ENCODE data around the gene NPFFR2.
"Not testable (repeated sequence)": the region's sequence is repeated elsewhere in the genome, so short reads cannot be mapped to it uniquely, and the experiment has no call there.

GRCh38 chr4:72153634-72154033 lies 121.8 kb downstream of the NPFFR2 start:
- TF ChIP-seq, protein P1, sequence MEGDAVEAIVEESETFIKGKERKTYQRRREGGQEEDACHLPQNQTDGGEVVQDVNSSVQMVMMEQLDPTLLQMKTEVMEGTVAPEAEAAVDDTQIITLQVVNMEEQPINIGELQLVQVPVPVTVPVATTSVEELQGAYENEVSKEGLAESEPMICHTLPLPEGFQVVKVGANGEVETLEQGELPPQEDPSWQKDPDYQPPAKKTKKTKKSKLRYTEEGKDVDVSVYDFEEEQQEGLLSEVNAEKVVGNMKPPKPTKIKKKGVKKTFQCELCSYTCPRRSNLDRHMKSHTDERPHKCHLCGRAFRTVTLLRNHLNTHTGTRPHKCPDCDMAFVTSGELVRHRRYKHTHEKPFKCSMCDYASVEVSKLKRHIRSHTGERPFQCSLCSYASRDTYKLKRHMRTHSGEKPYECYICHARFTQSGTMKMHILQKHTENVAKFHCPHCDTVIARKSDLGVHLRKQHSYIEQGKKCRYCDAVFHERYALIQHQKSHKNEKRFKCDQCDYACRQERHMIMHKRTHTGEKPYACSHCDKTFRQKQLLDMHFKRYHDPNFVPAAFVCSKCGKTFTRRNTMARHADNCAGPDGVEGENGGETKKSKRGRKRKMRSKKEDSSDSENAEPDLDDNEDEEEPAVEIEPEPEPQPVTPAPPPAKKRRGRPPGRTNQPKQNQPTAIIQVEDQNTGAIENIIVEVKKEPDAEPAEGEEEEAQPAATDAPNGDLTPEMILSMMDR (IDR thresholded peaks at IDR 0.05; ENCODE audit: insufficient read depth, low read depth, low read length) = not testable (repeated sequence)
- TF ChIP-seq EZH2 (IDR thresholded peaks at IDR 0.05; ENCODE audit: insufficient read depth, low read length) = not testable (repeated sequence)
